Chondrocyte (in vitro differentiated cells): Measurements from ENCODE around the gene EFCAB3. TPM values are rescaled to one million over a fixed set of nuclear protein-coding genes. Genes with fewer than 3 reads are reported as not detected.
A peak's percentile ranks its signal among the peaks of the same experiment; 100 is the strongest.
"Not testable (repeated sequence)": the region's sequence is repeated elsewhere in the genome, so short reads cannot be mapped to it uniquely, and the experiment has no call there.

Experiments
- DNase-seq: peaks from one replicate; pipeline ENCODE4 v3.0.0; 2021; ENCODE audit warnings: mixed read lengths, low spot score
- H3K27ac Mint-ChIP-seq: one replicate; pipeline ENCODE4 v1.8.0; 2021; ENCODE audit warnings: mild to moderate bottlenecking, moderate library complexity, mixed read lengths; ENCODE audit not compliant: unreplicated experiment
- H3K27me3 Mint-ChIP-seq: 2 replicates; pipeline ENCODE4 v1.8.0; 2021; ENCODE audit warnings: low read depth, mixed read lengths
- H3K36me3 Mint-ChIP-seq: 2 replicates; pipeline ENCODE4 v1.8.0; 2021; ENCODE audit warnings: low read depth, mixed read lengths
- H3K4me1 Mint-ChIP-seq: 2 replicates; pipeline ENCODE4 v1.8.0; 2021; ENCODE audit warnings: low read depth, mild to moderate bottlenecking, mixed read lengths
- H3K4me3 Mint-ChIP-seq: one replicate; pipeline ENCODE4 v1.8.0; 2021; ENCODE audit warnings: mild to moderate bottlenecking, moderate library complexity, mixed read lengths; ENCODE audit not compliant: unreplicated experiment
- H3K9me3 Mint-ChIP-seq: 2 replicates; pipeline ENCODE4 v1.8.0; 2021; ENCODE audit warnings: low read depth, mixed read lengths
- total RNA-seq: library from RNA; stranded (reverse); gene quantifications from 3 replicates; pipeline ENCODE4 v1.2.1, GENCODE V29; 2021
- TF ChIP-seq, protein P1 (sequence below): fragments of 200-600 bp; sonication (generic); IDR thresholded peaks from 2 replicates; pipeline ENCODE4 v1.5.0; 2021; ENCODE audit warnings: antibody characterized with exemption, mild to moderate bottlenecking, moderate library complexity

Gene EFCAB3
- total RNA-seq, 1 donor from 2014 or later = not detected

DNA sequence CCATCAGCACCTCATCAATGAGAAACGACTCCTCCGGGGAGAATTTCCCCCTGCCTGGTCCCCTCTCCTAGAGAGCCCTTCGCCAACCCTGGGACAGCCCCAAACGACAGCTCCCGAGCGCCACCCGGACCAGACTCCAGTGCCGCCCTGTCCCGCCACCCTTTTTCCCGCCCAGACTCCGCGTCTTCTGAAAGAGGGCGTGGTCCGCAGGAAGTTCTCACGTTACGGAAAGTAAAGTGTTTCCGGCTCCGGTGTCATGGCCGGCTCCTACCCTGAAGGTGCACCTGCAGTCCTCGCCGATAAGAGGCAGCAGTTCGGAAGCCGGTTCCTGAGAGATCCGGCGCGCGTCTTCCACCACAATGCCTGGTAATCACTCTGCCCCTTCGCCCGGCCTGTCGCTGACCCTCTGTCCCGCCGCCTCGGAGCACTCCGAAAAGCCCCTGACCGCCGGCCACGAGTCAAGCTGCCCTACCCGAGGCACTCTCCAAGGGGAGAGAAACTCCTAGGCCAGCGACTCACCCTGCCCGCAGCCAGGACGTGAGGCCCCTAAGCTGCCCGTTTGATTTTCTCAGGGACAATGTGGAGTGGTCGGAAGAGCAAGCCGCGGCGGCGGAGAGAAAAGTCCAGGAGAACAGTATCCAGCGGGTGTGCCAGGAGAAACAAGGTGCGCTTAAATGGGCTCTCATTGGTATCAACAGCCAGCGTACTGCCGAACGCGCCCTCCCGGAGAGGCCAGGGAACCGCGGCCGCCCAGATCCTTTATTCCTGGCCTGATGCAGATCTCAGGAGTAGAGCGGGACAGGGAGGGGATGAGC lies 43.5 kb downstream of the EFCAB3 start, which contains the start of gene METTL2A:
TSS of gene METTL2A (plus strand) at position 251 of the 815 bp plus-strand sequence. CDS start at position 257, 6 bp downstream.
- peak; percentile 93 for DNase-seq
- H3K27me3 Mint-ChIP-seq, H3K36me3 Mint-ChIP-seq, H3K9me3 Mint-ChIP-seq: not testable (repeated sequence)
- peak within 1 kb of the TSS; percentile 91 for H3K27ac Mint-ChIP-seq
- H3K4me1 Mint-ChIP-seq = peaks cover 21% of the 10 kb centered on the region
- H3K4me3 Mint-ChIP-seq = peak within 1 kb of the TSS; percentile 99
- TF ChIP-seq, protein P1, sequence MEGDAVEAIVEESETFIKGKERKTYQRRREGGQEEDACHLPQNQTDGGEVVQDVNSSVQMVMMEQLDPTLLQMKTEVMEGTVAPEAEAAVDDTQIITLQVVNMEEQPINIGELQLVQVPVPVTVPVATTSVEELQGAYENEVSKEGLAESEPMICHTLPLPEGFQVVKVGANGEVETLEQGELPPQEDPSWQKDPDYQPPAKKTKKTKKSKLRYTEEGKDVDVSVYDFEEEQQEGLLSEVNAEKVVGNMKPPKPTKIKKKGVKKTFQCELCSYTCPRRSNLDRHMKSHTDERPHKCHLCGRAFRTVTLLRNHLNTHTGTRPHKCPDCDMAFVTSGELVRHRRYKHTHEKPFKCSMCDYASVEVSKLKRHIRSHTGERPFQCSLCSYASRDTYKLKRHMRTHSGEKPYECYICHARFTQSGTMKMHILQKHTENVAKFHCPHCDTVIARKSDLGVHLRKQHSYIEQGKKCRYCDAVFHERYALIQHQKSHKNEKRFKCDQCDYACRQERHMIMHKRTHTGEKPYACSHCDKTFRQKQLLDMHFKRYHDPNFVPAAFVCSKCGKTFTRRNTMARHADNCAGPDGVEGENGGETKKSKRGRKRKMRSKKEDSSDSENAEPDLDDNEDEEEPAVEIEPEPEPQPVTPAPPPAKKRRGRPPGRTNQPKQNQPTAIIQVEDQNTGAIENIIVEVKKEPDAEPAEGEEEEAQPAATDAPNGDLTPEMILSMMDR = peak; percentile 68

DNA sequence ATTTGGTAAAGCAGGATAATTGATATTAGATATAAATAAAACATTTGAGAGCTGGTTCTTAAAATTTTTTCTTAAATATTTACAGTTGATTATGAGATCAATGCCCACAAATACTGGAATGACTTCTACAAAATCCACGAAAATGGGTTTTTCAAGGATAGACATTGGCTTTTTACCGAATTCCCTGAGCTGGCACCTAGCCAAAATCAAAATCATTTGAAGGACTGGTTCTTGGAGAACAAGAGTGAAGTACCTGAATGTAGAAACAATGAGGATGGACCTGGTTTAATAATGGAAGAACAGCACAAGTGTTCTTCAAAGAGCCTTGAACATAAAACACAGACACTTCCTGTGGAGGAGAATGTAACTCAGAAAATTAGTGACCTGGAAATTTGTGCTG lies 45.9 kb downstream of the EFCAB3 start:
- DNase-seq, H3K27me3 Mint-ChIP-seq, H3K9me3 Mint-ChIP-seq, H3K36me3 Mint-ChIP-seq, H3K27ac Mint-ChIP-seq, H3K4me3 Mint-ChIP-seq: not testable (repeated sequence)
- peaks cover 21% of the 10 kb centered on the region for H3K4me1 Mint-ChIP-seq

DNA sequence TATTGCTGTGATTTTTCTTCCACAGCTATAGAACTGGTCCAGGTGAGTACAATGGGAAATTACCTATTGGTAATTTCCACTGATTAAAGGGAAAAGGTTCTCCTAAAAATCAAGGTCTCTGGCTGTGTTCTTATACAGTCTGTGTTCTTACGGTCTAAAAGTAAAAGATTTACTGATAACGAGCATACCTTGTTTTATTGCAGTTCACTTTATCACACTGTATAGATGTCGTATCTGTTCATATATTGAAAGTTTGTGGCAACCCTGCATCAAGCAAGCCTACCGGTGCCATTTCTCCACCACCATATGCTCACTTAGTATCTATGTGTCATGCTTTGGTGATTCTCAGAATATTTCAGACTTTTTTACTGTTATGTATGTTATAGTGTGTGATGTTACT lies 54.9 kb downstream of the EFCAB3 start:
- H3K9me3 Mint-ChIP-seq, H3K4me1 Mint-ChIP-seq, H3K27me3 Mint-ChIP-seq, H3K4me3 Mint-ChIP-seq, H3K36me3 Mint-ChIP-seq, H3K27ac Mint-ChIP-seq, DNase-seq: not testable (repeated sequence)

DNA sequence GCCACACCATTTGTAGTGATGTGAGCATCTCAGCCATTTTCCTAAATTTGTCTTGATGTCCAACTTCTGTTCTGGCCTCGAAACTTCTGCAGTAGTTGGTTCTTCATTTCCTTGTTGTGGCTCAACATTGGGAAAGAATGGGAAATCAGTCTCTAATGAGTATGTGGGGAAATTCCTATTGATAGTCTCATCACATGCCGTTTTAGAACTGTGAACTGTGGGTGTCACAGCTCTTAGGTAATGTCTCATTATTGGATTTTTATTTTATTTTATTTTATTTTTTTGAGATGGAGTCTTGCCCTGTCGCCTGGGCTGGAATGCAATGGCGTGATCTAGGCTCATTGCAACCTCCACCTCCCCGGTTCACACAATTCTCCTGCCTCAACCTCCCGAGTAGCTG lies 60.8 kb downstream of the EFCAB3 start:
- not testable (repeated sequence) for H3K4me1 Mint-ChIP-seq, H3K4me3 Mint-ChIP-seq, DNase-seq, H3K27ac Mint-ChIP-seq, H3K9me3 Mint-ChIP-seq, H3K27me3 Mint-ChIP-seq
- peaks cover 17% of the 10 kb centered on the region for H3K36me3 Mint-ChIP-seq

DNA sequence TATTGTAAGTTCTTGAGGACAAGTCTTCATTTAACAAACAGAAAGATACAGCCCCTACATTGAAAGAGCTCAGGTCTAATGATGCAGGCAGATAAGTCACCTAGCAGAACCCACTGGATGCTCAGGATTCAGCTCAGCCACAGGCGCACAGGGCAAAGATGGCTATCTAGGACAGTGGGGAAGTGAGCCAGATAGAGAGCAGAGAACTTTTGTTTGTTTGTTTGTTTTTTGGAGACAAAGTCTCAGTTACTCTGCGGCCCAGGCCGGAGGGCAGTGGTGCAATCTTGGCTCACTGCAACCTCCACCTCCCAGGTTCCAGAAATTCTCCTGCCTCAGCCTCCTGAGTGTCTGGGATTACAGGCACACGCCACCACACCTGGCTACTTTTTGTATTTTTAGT lies 63.7 kb downstream of the EFCAB3 start:
- Mint-ChIP-seq H3K9me3 (no peaks in the 10 kb centered on the region), H3K4me3 (no peak overlapping the region), H3K27ac (no peak overlapping the region), H3K27me3 (no peaks in the 10 kb centered on the region), H3K36me3 (peaks cover 33% of the 10 kb centered on the region), H3K4me1 (no peaks in the 10 kb centered on the region)
- TF ChIP-seq, protein P1 = no peak
- DNase-seq = no peak

DNA sequence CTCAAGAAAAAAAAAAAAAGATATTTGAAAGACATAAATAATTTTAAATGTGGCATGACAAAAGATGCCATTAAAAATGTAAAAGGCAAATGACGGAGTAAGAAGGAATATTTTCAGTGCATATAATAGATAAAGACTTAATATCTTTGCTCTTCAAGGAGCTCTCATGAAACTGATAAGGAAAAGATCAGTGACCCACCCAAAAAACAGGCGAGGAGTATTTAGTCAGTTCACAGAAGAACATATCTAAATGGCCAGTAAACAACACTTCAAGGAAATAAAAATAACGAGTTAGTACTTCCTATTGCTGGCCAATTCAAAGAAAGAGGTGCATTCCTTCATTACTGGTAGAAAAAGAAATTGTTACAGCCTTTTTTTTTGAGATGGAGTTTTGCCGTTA lies 65.4 kb downstream of the EFCAB3 start:
- not testable (repeated sequence) for H3K4me1 Mint-ChIP-seq

DNA sequence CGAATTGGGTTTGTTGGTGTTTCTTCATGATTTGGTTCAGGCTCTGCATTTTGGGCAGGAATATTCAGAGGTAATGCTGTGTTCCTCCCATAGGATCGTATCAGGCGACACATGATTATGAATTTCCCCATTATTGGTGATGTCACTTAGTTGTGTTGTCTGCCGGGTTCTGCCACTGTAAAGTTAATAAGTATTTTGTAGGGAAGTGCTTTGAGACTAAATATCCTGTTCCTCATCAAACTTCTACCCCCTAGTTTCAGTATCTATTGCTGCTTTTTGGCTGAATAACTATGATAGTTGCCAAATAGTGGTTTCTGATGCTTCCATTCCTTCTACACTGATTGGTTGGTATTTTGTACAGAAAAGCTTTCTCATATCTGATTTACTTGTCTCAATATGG lies 71.8 kb downstream of the EFCAB3 start:
- not testable (repeated sequence) for H3K27me3 Mint-ChIP-seq, H3K4me1 Mint-ChIP-seq, H3K4me3 Mint-ChIP-seq, DNase-seq, H3K9me3 Mint-ChIP-seq, H3K27ac Mint-ChIP-seq
- peaks cover 18% of the 10 kb centered on the region for H3K36me3 Mint-ChIP-seq

More for the DNA sequence above, 65.4 kb downstream of the EFCAB3 start:
- not testable (repeated sequence) for DNase-seq, H3K4me3 Mint-ChIP-seq, H3K9me3 Mint-ChIP-seq, H3K27ac Mint-ChIP-seq, H3K27me3 Mint-ChIP-seq
- peaks cover 32% of the 10 kb centered on the region for H3K36me3 Mint-ChIP-seq

DNA sequence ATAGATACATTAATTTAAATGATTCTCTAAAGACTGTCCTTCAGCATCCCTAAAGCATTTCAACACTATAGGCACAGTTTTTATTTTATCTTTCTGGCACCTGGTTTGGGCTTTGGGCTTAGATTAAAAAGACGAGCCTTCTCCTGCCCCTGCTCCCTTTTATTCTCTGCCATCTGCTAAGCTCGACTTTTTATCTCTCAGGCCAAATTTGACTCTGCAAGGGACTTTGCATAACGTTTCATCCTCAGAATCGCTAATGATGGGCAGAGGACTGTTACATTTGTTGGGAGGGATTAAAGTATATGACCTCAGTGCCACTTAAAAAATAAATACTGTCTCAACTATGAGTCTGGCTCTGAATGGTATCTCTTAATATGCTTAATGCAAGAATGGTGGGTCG lies 72.7 kb downstream of the EFCAB3 start:
- H3K27ac Mint-ChIP-seq, H3K4me3 Mint-ChIP-seq, H3K27me3 Mint-ChIP-seq, DNase-seq, H3K4me1 Mint-ChIP-seq, H3K9me3 Mint-ChIP-seq: not testable (repeated sequence)
- H3K36me3 Mint-ChIP-seq = peaks cover 10% of the 10 kb centered on the region

DNA sequence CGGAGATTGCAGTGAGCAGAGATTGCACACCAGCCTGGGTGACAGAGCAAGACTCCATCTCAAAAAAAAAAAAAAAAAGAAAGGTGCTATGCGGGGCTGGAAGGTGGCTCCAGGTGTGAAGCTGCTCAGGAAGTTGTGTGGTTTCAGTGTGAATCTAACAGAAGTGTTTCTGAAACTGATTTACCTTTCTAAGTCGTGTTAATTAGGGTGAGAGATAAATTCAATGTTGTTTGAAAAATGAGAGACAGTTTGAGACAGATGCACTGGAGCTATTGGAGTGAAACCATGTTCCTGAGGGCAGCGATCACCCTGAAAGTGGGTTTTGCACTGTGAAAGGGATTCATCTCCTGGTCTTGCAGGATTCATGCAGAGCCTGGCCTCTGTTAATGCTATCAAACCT lies 73.3 kb downstream of the EFCAB3 start:
- H3K36me3 Mint-ChIP-seq, H3K27ac Mint-ChIP-seq, DNase-seq, H3K27me3 Mint-ChIP-seq, H3K4me1 Mint-ChIP-seq, H3K4me3 Mint-ChIP-seq, H3K9me3 Mint-ChIP-seq: not testable (repeated sequence)

DNA sequence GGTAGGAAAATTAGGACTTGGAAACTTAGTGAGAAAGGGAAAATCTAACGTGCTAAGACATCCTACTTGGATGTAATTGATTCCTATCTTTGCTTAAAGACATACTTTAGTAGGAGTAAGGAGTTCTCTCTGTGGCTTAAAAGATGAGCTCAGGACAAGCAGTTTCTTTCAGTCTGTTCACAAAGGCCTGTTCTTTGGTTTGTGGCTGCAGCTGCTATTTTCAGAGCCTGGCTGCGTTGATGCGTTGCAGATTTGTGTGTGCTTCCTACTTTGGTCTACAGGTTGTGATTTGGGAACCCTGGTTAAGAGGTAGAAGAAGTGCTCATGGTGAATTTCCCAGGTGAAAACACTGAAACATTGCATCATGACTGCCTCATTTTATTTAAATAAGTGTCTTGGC lies 73.8 kb downstream of the EFCAB3 start:
- H3K36me3 Mint-ChIP-seq, H3K27ac Mint-ChIP-seq, H3K9me3 Mint-ChIP-seq, DNase-seq, H3K4me1 Mint-ChIP-seq, H3K27me3 Mint-ChIP-seq, H3K4me3 Mint-ChIP-seq: not testable (repeated sequence)
